PFSK-1 (cell line): ENCODE measurements around the gene CENPP.

Source experiments
- FOXP2 ChIP-seq: optimal IDR thresholded peaks from 2 replicates; pipeline ENCODE3; 2011; ENCODE audit warnings: borderline replicate concordance, control low read depth, inconsistent platforms; ENCODE audit not compliant: insufficient read depth; ENCODE audit errors: extremely low read length, extremely low read depth
- POLR2AphosphoS5 ChIP-seq: IDR thresholded peaks from 2 replicates; pipeline ENCODE4 v1.6.1; 2012; ENCODE audit warnings: low read depth, mild to moderate bottlenecking, control low read depth, low read length, moderate library complexity
- REST ChIP-seq, 2 experiments: IDR thresholded peaks; 2 replicates each; pipeline versions ENCODE4 v1.6.1 to v1.8.0; 2011 to 2012; ENCODE audit warnings: low read depth in 2 of 2, low read length in 2 of 2, control low read depth in 1 of 2, inconsistent platforms in 1 of 2, mild to moderate bottlenecking in 1 of 2, moderate library complexity in 1 of 2; ENCODE audit not compliant: insufficient read depth in 1 of 2
- SIN3A ChIP-seq: IDR thresholded peaks from 2 replicates; pipeline ENCODE4 v1.6.1; 2012; ENCODE audit warnings: mild to moderate bottlenecking, low read length, moderate library complexity, borderline replicate concordance; ENCODE audit not compliant: insufficient read depth
- TAF1 ChIP-seq: IDR thresholded peaks from 2 replicates; pipeline ENCODE4 v1.6.1; 2012; ENCODE audit warnings: low read length, control low read depth, borderline replicate concordance; ENCODE audit not compliant: insufficient read depth

The CENPP gene

GRCh38 chr9:92506184-92506857 is 180.6 kb downstream of the CENPP start:
- TF ChIP-seq FOXP2 (no peak), SIN3A (no peak), REST (IDR thresholded peaks at IDR 0.05; ENCODE audit: insufficient read depth in 1 of 2, low read depth in 2 of 2, low read length in 2 of 2) (no peak), TAF1 (no peak), POLR2AphosphoS5 (no peak)

GRCh38 chr9:92507005-92507404 is 181.3 kb downstream of the CENPP start:
- TF ChIP-seq TAF1 (no peak), REST (IDR thresholded peaks at IDR 0.05; ENCODE audit: insufficient read depth in 1 of 2, low read depth in 2 of 2, low read length in 2 of 2) (no peak)

GRCh38 chr9:92507496-92507895 is 181.7 kb downstream of the CENPP start:
- TF ChIP-seq REST (IDR thresholded peaks at IDR 0.05; ENCODE audit: insufficient read depth in 1 of 2, low read depth in 2 of 2, low read length in 2 of 2) (no peak), TAF1 (no peak), FOXP2 (no peak), SIN3A (no peak), POLR2AphosphoS5 (no peak)

GRCh38 chr9:92508018-92508820 is 182.5 kb downstream of the CENPP start:
- TF ChIP-seq FOXP2 (no peak), SIN3A (no peak), TAF1 (no peak), POLR2AphosphoS5 (no peak), REST (IDR thresholded peaks at IDR 0.05; ENCODE audit: insufficient read depth in 1 of 2, low read depth in 2 of 2, low read length in 2 of 2) (no peak)
